Liver (tissue), 9 donors: ENCODE measurements around the gene ZGLP1. TPM values are rescaled to one million over a fixed set of nuclear protein-coding genes. Genes with fewer than 3 reads are reported as not detected.
A peak's percentile ranks its signal among the peaks of the same experiment; 100 is the strongest.

ENCODE experiments used
- DNase-seq: peaks from one replicate; pipeline ENCODE4 v3.0.0-alpha.2; 2017; ENCODE audit warnings: low spot score
- H3K27ac ChIP-seq, 2 donors: one replicate each; pipeline ENCODE4 v1.7.0; 2013; ENCODE audit warnings: inconsistent platforms in 2 of 2, low read length in 2 of 2, control low read depth in 1 of 2, low read depth in 1 of 2, mild to moderate bottlenecking in 1 of 2
- H3K27me3 ChIP-seq, 4 donors: one replicate each; pipeline versions ENCODE4 v1.6.1 to v1.7.0; 2013; ENCODE audit warnings: low read length in 3 of 4, inconsistent platforms in 1 of 4, mild to moderate bottlenecking in 1 of 4, moderate library complexity in 1 of 4; ENCODE audit not compliant: control insufficient read depth in 4 of 4, insufficient read depth in 4 of 4
- H3K36me3 ChIP-seq, 4 donors: one replicate each; pipeline versions ENCODE4 v1.6.1 to v1.7.0; 2013; ENCODE audit warnings: low read length in 3 of 4, mild to moderate bottlenecking in 3 of 4, low read depth in 1 of 4, moderate library complexity in 1 of 4; ENCODE audit not compliant: control insufficient read depth in 4 of 4, insufficient read depth in 3 of 4
- H3K4me1 ChIP-seq, 4 donors: one replicate each; pipeline versions ENCODE4 v1.6.1 to v1.7.0; 2013; ENCODE audit warnings: low read length in 3 of 4, mild to moderate bottlenecking in 3 of 4, moderate library complexity in 1 of 4; ENCODE audit not compliant: control insufficient read depth in 4 of 4, insufficient read depth in 4 of 4
- H3K4me3 ChIP-seq, 3 donors: one replicate each; pipeline versions ENCODE4 v1.6.1 to v1.7.0; 2013; ENCODE audit warnings: low read length in 3 of 3, control low read depth in 1 of 3, low read depth in 1 of 3, mild to moderate bottlenecking in 1 of 3
- H3K9ac ChIP-seq, 2 donors: one replicate each; pipeline ENCODE4 v1.7.0; 2013; ENCODE audit warnings: low read length in 2 of 2, mild to moderate bottlenecking in 2 of 2, moderate library complexity in 2 of 2, control low read depth in 1 of 2, low read depth in 1 of 2
- H3K9me3 ChIP-seq, 4 donors: one replicate each; pipeline versions ENCODE4 v1.6.1 to v1.7.0; 2013; ENCODE audit warnings: low read length in 3 of 4; ENCODE audit not compliant: control insufficient read depth in 4 of 4
- CTCF ChIP-seq: fragments of 150-350 bp; IDR thresholded peaks from 2 replicates; pipeline ENCODE4 v1.5.1; 2017; ENCODE audit warnings: improper control_type of control experiment, low read depth, low read length; ENCODE audit not compliant: missing input control
- EGR1 ChIP-seq, 2 donors: IDR thresholded peaks; 2 replicates each; pipeline ENCODE4 v1.6.1; 2016 to 2018; ENCODE audit warnings: antibody characterized with exemption in 2 of 2, low read depth in 2 of 2
- FOXA1 ChIP-seq: IDR thresholded peaks from 2 replicates; pipeline ENCODE4 v1.6.1; 2016; ENCODE audit warnings: antibody characterized with exemption
- FOXA2 ChIP-seq: IDR thresholded peaks from 2 replicates; pipeline ENCODE4 v1.6.1; 2016; ENCODE audit warnings: antibody characterized with exemption
- GABPA ChIP-seq, 2 donors: IDR thresholded peaks in 1 of 2; conservative IDR thresholded peaks in 1 of 2; 2 replicates each; pipeline ENCODE4 v1.6.1; 2016; ENCODE audit warnings: antibody characterized with exemption in 2 of 2, mild to moderate bottlenecking in 1 of 2, moderate library complexity in 1 of 2
- HNF4A ChIP-seq, 2 donors: conservative IDR thresholded peaks; 2 replicates each; pipeline ENCODE4 v1.6.1; 2016; ENCODE audit warnings: antibody characterized with exemption in 2 of 2, mild to moderate bottlenecking in 2 of 2
- HNF4G ChIP-seq: IDR thresholded peaks from 2 replicates; pipeline ENCODE4 v1.6.1; 2016; ENCODE audit warnings: antibody characterized with exemption
- JUND ChIP-seq, 2 donors: IDR thresholded peaks; 2 replicates each; pipeline ENCODE4 v1.6.1; 2016; ENCODE audit warnings: antibody characterized with exemption in 2 of 2
- NR2F2 ChIP-seq: IDR thresholded peaks from 2 replicates; pipeline ENCODE4 v1.6.1; 2016; ENCODE audit warnings: antibody characterized with exemption
- RAD21 ChIP-seq, 2 donors: IDR thresholded peaks; 2 replicates each; pipeline ENCODE4 v1.6.1; 2016; ENCODE audit warnings: antibody characterized with exemption in 2 of 2, mild to moderate bottlenecking in 2 of 2
- RXRA ChIP-seq, 2 donors: IDR thresholded peaks; 2 replicates each; pipeline ENCODE4 v1.6.1; 2017 to 2018; ENCODE audit warnings: antibody characterized with exemption in 2 of 2, mild to moderate bottlenecking in 1 of 2
- SP1 ChIP-seq: IDR thresholded peaks from 2 replicates; pipeline ENCODE4 v1.6.1; 2018; ENCODE audit warnings: antibody characterized with exemption, mild to moderate bottlenecking
- TAF1 ChIP-seq: conservative IDR thresholded peaks from 2 replicates; pipeline ENCODE4 v1.6.1; 2016; ENCODE audit warnings: antibody characterized with exemption, mild to moderate bottlenecking
- YY1 ChIP-seq: IDR thresholded peaks from 2 replicates; pipeline ENCODE4 v1.6.1; 2016; ENCODE audit warnings: antibody characterized with exemption, mild to moderate bottlenecking
- ZBTB33 ChIP-seq: IDR thresholded peaks from 2 replicates; pipeline ENCODE4 v1.6.1; 2016; ENCODE audit warnings: antibody characterized with exemption
- WGBS: extraction: QIAGEN DNeasy Blood & Tissue Kit; methylation state at CpG from one replicate; pipeline ENCODE4 v1.1.7; 2013; 5-methylcytosine and 5-hydroxymethylcytosine counted together
- polyA plus RNA-seq, 2 donors: library from polyadenylated mRNA; stranded (reverse) in 1 of 2; unstranded in 1 of 2; fragments of 200-250 nt in 1 of 2; fragments of >200 nt in 1 of 2; fragmentation: Nextera tagmentation in 1 of 2; extraction: Ambion mirVana in 1 of 2; gene quantifications; one replicate each; pipeline versions ENCODE4 v1.2.1 to v1.2.3, GENCODE V29; 2013 to 2015
- total RNA-seq, 2 donors: library from RNA; depleted of rRNA; stranded (reverse); fragments of >200 nt; gene quantifications; one replicate each; pipeline ENCODE4 v1.2.3, GENCODE V29; 2014
- TF ChIP-seq, protein P1 (sequence below): IDR thresholded peaks from 2 replicates; pipeline ENCODE4 v1.6.1; 2016; ENCODE audit warnings: antibody characterized with exemption, mild to moderate bottlenecking
- TF ChIP-seq, protein P2 (sequence below): IDR thresholded peaks from 2 replicates; pipeline ENCODE4 v1.6.1; 2016; ENCODE audit warnings: antibody characterized with exemption
- TF ChIP-seq, protein P3 (sequence below): IDR thresholded peaks from 2 replicates; pipeline ENCODE4 v1.6.1; 2016; ENCODE audit warnings: antibody characterized with exemption
- donor health status: healthy.
- donor health status: healthy.
- donor health status: healthy.
- donor health status: healthy.
- donor health status: healthy.

The ZGLP1 gene
- total and polyA plus RNA-seq, 4 donors = 0.61 to 1.2 (median 0.82) TPM

DNA sequence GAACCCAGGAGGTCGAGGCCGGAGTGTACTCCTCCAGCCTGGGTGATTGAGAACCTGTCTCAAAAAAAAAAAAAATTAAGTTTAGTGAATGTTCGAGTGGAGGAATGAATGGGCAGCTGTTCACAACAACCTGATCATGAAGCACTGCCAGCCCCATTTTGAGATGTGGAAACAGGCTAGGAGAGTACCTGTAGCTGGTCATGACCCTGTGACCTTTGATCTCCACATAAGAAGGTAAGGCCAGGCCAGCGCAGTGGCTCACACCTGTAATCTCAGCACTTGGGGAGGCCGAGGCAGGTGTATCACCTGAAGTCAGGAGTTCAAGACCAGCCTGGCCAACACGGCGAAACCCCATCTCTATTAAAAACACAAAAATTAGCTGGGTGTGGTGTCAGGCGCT is 16.1 kb upstream of the ZGLP1 start:
- H3K4me3 ChIP-seq = no peak overlapping the region
- H3K4me1 ChIP-seq = peaks cover 0 to 10% (median 5%) of the 10 kb centered on the region in 4 donors
- no peaks in the 10 kb centered on the region for H3K9me3 ChIP-seq
- no peak overlapping the region for H3K27ac ChIP-seq
- no peak overlapping the region for H3K9ac ChIP-seq
- peaks cover 19 to 76% (median 37%) of the 10 kb centered on the region in 4 donors for H3K36me3 ChIP-seq
- H3K27me3 ChIP-seq = no peaks in the 10 kb centered on the region
- 77% methylated on average over 8 of the region's 8 CpGs for WGBS
- DNase-seq = no peak
- TF ChIP-seq JUND (IDR thresholded peaks at IDR 0.05) = no peak
- TF ChIP-seq NR2F2 = peak; percentile 84
- TF ChIP-seq, protein P1, sequence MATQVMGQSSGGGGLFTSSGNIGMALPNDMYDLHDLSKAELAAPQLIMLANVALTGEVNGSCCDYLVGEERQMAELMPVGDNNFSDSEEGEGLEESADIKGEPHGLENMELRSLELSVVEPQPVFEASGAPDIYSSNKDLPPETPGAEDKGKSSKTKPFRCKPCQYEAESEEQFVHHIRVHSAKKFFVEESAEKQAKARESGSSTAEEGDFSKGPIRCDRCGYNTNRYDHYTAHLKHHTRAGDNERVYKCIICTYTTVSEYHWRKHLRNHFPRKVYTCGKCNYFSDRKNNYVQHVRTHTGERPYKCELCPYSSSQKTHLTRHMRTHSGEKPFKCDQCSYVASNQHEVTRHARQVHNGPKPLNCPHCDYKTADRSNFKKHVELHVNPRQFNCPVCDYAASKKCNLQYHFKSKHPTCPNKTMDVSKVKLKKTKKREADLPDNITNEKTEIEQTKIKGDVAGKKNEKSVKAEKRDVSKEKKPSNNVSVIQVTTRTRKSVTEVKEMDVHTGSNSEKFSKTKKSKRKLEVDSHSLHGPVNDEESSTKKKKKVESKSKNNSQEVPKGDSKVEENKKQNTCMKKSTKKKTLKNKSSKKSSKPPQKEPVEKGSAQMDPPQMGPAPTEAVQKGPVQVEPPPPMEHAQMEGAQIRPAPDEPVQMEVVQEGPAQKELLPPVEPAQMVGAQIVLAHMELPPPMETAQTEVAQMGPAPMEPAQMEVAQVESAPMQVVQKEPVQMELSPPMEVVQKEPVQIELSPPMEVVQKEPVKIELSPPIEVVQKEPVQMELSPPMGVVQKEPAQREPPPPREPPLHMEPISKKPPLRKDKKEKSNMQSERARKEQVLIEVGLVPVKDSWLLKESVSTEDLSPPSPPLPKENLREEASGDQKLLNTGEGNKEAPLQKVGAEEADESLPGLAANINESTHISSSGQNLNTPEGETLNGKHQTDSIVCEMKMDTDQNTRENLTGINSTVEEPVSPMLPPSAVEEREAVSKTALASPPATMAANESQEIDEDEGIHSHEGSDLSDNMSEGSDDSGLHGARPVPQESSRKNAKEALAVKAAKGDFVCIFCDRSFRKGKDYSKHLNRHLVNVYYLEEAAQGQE = no peak
- TF ChIP-seq, protein P2, sequence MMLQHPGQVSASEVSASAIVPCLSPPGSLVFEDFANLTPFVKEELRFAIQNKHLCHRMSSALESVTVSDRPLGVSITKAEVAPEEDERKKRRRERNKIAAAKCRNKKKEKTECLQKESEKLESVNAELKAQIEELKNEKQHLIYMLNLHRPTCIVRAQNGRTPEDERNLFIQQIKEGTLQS = no peak
- TF ChIP-seq HNF4G = no peak
- TF ChIP-seq HNF4A (conservative IDR thresholded peaks at IDR 0.05) = peak; percentile 33 to 47
- no peak for TF ChIP-seq GABPA (IDR thresholded peaks at IDR 0.05 in 1 of 2, conservative IDR thresholded peaks at IDR 0.05 in 1 of 2)
- TF ChIP-seq RXRA (IDR thresholded peaks at IDR 0.05) = peak; percentile 68 to 73
- no peak for TF ChIP-seq ZBTB33
- TF ChIP-seq RAD21 (IDR thresholded peaks at IDR 0.05) = no peak
- TF ChIP-seq FOXA1 = no peak
- no peak for TF ChIP-seq TAF1
- TF ChIP-seq, protein P3, sequence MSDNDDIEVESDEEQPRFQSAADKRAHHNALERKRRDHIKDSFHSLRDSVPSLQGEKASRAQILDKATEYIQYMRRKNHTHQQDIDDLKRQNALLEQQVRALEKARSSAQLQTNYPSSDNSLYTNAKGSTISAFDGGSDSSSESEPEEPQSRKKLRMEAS = no peak
- no peak for TF ChIP-seq EGR1 (IDR thresholded peaks at IDR 0.05; ENCODE audit: low read depth in 2 of 2)
- no peak for TF ChIP-seq FOXA2
- TF ChIP-seq YY1 = no peak
- TF ChIP-seq CTCF = no peak
- TF ChIP-seq SP1 = peak; percentile 11
